GM21367 (cell line): ENCODE measurements around the gene PRSS12.
"Not testable (repeated sequence)": the region's sequence is repeated elsewhere in the genome, so short reads cannot be mapped to it uniquely, and the experiment has no call there.

Experiments used
- ATAC-seq: cut with Tn5 transposase; IDR thresholded peaks from one replicate; pipeline ENCODE4 v1.9.1; 2021; ENCODE audit not compliant: unreplicated experiment

The PRSS12 gene

DNA sequence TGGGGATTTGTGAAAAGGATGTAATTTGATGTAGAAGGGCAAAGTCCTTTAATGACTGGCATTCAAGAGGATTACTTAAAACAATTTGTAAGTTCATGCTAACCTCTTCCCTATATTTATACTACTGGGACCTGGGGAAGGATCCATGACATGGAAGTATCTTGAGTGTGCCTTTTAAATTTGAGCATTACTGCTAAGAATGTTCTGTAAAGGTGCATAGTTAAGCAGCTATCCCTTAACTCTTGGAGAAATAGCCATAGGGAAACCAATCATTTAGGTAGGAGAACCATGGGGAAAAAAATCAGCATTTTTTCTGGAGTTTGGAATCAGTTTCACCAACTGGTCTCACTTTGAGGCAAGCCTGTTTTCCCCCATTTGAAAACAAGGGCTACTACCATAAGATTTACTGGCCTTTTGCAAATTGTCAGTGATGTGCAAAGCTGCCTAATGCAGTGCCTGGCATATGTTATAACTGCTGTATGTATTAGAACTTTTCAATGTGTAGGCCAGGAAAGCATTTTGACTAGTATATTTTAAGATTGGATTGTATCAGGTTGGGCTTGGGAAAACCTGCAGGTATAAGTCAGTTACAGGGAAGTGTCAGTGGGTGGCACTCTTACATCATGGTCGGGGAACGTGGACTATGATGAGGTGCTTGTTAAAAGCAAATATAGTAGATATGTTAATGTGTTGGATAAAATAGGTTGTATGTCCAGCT, 72.1 kb downstream of the PRSS12 start:
- peak; percentile 28 for ATAC-seq

DNA sequence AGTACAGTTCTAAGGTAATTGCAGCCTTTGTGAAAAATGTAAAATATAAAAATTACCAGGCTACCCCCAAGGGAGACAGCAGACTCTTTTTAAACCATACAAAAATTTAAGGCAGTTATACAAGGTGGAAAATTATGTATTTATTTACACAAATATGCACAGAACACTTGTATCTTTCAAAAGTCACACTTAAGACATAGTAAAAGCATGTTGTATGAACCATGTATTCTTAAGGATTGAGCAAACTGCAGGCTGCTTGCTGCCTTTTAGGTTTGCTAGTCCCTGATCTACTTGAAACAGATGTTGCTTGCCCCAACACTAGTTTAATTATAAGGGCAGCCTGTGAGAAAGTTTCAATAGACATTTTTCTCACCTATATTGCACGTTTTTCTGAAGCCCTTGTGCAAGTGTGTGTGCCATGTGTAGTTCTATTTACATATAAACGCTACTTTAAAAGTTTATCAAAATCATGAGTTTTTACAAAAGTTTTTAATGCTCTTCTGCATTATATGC, 72.8 kb downstream of the PRSS12 start:
- no peak for ATAC-seq

DNA sequence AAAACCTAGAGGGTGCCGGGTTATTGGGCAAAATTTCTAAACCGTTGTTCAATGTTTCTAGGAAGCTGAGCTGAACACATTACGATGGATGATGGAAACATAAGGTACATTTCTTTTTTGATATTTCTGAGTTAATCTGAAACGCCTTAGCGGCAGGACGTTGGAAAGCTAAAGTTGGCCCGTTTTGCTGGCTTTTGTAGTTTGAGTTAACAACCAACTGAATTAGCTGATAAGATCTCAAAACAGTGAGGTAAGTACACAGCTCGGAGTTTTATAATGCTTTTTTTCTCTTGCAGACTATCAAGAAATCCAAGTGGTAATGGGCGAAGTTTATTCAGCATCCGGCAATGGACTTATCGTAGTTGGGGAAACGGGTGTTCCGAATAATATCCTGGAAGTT, 73.5 kb downstream of the PRSS12 start:
- ATAC-seq, result no peak

DNA sequence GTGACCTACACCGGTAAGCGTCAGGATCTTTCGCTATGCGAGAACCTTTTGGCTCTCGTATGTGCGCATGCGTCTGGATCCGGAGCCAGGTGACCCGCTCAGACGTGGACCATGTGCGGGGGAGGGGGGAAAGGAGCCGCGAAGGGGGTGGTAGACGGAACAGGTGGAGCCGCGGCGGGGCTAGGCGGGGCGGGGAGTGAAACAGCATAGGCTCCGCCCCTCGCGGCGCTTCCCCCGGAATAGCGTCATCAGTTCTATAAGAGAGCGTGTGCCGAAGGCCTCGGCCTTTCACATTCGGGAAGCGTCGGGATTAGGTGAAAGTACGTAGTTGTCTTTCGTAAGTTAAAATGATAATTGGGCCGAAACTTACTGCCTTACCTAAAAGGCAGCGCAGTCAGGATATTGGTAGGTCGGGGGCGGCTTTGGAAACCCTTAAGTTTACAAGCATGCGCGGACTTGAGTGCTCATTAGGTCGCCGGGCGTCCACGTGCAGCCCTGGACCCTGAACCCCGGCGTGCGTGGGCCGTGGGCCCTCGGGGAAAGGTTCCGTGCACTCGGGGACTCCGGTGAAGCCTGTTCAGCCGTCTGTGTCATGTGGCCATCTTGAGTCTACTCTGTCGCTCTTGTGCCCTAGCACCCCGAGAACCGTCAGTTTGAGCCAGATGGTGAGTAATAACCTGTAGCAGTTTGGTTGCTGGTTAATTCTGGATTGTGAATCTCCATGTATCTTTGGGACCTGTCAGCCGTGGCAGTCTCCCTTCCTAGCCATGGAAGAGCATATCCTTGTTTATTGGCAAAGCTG, 74.1 kb downstream of the PRSS12 start:
- ATAC-seq, result peak; percentile 82

DNA sequence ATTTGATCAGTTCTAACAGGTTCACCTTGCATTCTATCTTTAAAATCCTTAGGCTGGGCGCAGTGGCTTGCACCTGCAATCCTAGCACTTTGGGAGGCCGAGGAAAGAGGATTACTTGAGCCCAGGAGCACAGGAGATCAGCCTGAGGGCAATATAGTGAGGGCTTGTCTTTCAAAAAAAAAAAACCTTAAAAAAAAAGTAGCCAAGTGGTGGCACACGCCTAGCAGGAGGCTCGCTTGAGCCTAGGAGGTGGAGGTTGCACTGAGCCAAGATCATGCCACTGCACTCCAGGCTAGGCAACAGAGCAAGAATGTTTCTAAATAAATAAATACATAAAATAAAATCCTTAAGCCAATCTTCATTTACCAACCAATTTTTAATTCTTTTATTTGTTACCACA, 75.6 kb downstream of the PRSS12 start:
- ATAC-seq, result no peak

DNA sequence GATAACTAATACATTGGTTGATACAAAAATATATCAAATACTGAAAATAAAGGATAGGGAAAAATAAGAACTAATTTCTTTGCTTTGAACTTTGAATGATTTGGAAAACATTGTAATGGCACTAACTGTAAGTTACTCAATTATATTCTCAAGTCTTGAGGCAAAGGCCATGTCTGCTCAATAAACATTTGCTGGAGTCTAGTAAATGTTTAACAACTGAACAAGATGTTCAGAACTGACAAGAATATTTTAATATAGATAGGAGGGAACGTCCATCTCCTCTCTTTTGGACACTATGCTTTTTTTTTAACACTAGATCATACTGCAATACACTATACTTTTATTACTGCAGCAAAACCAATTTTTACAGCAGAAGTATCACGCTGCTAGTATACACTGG, 76.2 kb downstream of the PRSS12 start:
- ATAC-seq, result no peak

DNA sequence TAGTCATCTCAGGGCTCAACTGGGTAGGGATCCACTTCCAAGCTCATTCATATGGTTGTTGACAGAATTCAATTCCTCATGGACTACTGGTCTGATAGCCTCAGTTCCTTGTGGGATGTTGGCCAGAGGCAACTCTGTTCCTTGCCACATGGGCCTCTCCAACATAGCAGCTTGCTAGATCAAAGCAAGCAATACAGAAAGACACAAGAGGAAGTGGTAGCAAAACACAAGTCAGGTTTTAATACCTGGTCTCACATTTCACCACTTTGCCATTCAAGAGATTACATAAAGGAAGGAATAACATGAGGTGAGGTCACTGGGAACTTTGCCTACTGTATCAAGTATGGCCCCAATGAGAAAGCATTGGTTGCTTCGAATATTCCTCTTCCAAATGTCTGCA, 79.2 kb downstream of the PRSS12 start:
- no peak for ATAC-seq

DNA sequence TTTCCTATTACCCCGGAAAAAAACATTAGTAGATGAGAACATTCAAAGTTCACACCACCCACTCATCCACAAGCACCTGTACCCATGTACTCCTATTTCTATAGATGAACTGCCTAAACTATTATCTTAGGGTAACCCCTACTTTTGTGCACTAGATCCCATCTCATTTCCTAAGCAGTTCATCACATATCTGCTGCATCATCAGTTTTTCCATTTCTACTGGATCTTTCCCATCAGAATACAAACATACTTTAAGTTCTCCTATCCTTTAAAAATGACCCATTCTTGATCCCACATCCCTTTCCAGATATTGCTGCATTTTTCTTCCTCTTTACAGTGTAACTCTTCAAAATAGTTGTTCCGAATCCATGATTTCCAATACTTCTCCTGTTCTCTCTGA, 81.0 kb downstream of the PRSS12 start:
- ATAC-seq, result no peak

DNA sequence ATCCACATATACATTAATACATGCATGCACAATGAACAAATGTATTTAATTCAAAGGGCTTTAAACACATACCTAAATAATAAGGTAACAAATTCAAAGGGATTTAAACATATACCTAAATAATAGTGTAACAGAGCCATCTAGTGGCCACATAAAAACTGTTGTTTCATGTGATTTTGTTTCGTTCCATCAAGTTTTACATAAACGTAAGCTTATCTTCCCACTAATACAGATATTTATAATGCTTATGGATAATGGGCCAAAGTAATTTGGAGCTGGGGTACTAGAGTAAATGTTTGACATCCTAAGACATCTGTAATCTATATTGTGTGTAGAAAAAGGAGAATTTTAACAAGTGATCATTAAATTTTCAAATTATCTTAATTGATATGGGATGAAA, 82.3 kb downstream of the PRSS12 start:
- ATAC-seq, result peak; percentile 56

DNA sequence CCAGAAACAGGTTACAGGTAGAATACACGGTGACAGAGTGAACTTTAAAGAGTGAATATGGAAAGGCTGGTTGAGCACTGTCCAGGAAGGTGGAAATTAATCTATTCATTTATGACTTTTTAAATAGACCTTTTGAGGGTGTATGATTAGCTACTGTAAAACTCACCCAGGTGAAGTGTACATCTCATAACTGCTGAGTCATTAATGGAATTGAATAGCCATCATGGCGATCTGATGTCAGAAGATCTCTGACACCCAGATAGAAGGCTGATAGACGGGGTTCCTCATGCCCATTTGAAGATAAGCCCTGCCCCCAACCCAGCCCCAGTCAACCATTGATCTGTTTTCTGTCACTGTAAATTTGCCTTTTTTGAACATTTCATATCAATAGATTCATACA, 84.0 kb downstream of the PRSS12 start:
- ATAC-seq, result no peak

DNA sequence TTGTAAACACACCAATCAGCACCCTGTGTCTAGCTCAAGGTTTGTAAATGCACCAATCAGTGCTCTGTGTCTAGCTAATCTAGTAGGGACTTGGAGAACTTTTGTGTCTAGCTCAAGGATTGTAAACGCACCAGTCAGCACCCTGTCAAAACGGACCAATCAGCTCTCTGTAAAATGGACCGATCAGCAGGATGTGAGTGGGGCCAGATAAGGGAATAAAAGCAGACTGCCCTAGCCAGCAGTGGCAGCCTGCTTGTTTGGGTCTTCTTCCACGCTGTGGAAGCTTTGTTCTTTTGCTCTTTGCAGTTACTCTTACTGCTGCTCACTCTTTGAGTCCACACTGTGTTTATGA, 86.7 kb downstream of the PRSS12 start:
- ATAC-seq, result not testable (repeated sequence)

DNA sequence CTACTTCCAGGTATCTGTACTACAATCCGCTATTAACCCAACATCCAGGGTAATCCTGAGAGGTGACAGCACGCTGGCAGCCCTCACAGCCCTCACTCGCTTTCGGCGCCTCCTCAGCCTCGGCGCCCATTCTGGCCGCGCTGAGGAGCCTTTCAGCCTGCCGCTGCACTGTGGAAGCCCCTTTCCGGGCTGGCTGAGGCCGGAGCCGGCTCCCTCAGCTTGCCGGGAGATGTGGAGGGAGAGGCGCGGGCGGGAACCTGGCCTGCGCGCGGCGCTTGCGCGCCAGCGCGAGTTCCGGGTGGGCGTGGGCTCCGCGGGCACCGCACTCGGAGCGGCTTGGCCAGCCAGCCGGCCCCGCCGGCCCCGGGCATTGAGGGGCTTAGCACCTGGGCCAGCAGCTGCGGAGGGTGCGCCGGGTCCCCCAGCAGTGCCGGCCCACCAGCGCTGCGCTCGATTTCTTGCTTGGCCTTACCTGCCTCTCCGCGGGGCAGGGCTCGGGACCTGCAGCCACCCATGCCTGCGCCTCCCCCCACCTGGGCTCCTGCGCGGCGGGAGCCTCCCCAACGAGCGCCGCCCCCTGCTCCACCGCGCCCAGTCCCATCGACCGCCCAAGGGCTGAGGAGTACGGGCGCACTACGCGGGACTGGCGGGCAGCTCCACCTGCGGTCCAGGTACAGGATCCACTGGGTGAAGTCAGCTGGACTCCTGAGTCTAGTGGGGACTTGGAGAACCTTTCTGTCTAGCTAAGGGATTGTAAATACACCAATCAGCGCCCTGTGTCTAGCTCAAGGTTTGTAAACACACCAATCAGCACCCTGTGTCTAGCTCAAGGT, 87.3 kb downstream of the PRSS12 start:
- no peak for ATAC-seq

DNA sequence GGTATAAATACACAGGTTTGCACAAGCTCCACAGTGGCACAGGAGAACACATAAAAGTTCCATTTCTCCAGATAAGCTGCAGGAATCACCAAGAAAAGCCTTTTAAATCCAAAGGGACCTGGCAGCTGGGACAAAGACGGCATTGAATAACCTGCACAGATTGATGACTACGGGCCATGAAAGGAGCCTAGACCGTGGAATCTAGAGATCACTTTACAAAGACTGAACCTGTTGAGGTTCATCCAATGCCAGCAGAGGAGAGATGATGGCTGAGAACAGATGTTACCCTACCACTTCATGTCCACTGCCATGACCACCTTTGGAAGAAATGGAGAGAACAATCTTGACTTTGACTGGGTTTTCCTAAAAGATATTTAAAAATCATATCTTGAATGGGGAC, 88.7 kb downstream of the PRSS12 start:
- no peak for ATAC-seq

DNA sequence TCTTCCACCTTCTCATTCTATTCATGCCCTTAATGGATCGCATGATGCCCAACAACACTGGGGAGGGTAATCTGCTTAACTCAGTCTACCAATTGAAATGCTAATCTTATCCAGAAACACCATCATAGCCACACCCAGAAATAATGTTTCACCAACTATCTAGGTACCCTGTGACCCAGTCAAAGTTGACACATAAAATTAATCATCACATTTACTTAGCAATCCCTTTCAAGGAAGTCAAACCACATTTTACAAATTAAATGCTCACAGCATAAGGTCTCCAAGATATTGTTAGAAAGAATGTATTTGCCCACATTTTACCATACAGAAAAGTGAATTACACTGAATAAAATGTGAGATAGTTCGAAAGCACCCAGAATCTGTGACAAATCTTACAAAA, 92.5 kb downstream of the PRSS12 start:
- no peak for ATAC-seq

DNA sequence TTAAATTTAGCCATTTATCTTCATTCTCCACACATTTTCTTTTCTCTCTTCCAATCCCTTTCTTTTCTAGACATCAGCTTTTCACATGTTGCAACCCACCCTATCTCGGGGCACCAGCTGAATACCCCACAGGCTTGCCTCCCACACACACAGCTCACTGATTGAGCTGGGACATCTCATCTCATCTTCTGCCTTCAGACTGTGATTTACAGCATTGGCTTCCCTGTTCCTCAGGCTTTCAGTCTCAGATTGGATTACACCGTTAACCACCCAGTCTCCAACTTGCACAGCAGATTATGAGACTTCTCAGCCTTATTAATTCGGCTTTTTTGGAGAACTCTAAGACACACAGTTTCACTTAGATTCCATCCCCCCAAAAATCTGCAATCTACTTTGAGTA, 93.7 kb downstream of the PRSS12 start:
- ATAC-seq, result no peak

DNA sequence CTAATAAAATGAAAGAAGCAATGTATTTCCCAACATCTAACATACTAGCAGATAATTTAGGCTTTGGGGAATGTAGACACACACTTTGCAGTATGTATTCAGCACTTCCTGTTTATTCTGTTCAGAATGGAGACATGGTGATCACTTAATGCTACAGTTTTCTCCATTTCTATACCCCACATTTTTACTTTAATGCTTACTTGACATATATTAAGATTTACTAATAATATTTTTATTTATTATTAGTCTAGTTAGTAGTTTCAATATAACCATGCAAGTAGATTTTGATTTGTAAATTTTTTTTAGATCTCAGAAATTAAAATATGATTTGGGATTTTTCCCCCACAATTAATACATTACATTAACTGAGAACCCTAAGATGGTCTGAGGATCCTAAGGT, 98.4 kb downstream of the PRSS12 start:
- ATAC-seq, result no peak

DNA sequence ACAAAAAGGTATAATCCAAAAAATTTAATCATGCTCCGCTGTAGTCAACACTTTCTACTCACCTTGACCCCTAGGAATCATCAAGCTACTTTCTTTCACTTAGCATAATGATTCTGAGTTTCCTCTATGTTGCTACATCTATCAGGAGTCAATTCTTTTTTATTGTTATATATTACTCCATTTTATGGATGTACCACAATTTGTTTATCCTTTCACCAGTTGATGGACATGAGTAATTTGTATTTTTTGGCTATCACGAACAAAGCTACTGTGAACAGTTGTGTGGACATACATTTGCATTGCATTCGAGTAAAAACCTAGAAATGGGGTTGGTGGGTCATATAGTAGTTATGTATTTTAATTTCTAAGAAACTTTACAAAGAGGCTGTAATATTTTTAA, 102.9 kb downstream of the PRSS12 start:
- ATAC-seq, result no peak

DNA sequence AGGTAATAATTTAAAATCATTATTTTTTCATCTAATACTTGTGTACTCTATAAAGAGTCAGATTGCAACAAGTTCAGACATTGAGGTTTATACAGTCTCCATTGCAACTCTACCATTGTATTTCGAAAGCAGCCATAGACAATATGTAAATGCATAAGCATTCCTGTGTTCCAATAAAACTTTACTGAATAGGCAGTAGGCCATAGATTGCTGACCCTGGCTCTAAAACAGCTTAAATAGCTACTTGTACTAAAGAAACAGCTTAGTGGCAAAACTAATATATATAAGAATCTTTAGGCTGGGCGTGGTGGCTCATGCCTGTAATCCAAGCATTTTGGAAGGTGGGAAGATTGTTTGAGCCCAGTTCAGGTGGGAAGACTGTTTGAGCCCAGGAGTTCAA, 115.3 kb downstream of the PRSS12 start:
- no peak for ATAC-seq

DNA sequence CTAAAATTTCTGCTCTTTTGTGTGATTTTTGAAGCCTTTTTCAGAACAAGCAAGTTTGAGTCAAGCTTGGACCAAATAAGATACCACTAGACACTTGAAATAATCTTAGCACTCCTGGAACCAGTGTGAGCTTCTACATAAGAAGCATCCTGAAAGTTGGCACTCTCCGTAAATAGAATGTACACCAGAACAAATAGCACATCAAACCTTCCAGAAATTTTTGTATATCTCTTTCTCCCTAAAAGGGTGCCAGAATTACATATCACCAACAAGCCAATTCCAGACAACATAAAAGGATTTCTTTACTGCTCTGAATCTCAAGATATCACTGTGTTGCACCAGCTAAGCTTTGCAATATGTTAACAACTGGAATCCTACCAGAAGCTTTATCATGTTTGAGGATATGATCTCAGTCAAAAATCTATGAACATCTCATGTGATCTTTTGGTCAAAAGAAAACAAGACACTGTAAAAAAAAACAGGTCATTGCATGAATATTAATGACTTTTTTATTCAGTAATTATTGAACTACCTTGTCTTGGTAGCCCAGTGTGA, 117.2 kb downstream of the PRSS12 start:
- ATAC-seq, result no peak
